Breast epithelium (tissue), 3 donors: ENCODE results near the gene CCDC88C.

Source experiments
- CTCF ChIP-seq, 3 donors: fragments of 450-650 bp; IDR thresholded peaks; one replicate each; pipeline ENCODE4 v1.5.1; 2016 to 2017; ENCODE audit warnings: antibody characterized with exemption in 3 of 3, mild to moderate bottlenecking in 3 of 3, moderate library complexity in 3 of 3
- POLR2A ChIP-seq: fragments of 450-650 bp; IDR thresholded peaks from one replicate; pipeline ENCODE4 v1.6.1; 2016; ENCODE audit warnings: antibody characterized with exemption, mild to moderate bottlenecking, moderate library complexity
- POLR2AphosphoS5 ChIP-seq, 3 donors: sonication (generic); formaldehyde crosslinking; IDR thresholded peaks; one replicate each; pipeline ENCODE4 v1.6.1; 2017; ENCODE audit warnings: antibody characterized with exemption in 3 of 3

- TF ChIP-seq CTCF (IDR thresholded peaks at IDR 0.05) (no peak), POLR2A (no peak), POLR2AphosphoS5 (IDR thresholded peaks at IDR 0.05) (no peak)
Observed at GRCh38 chr14:91390165-91390778, 27.3 kb downstream of the CCDC88C start.
